ENCODE measurements around the gene OGFOD2.
"Not testable (repeated sequence)": the region's sequence is repeated elsewhere in the genome, so short reads cannot be mapped to it uniquely, and the experiment has no call there.

OGFOD2 gene

DNA sequence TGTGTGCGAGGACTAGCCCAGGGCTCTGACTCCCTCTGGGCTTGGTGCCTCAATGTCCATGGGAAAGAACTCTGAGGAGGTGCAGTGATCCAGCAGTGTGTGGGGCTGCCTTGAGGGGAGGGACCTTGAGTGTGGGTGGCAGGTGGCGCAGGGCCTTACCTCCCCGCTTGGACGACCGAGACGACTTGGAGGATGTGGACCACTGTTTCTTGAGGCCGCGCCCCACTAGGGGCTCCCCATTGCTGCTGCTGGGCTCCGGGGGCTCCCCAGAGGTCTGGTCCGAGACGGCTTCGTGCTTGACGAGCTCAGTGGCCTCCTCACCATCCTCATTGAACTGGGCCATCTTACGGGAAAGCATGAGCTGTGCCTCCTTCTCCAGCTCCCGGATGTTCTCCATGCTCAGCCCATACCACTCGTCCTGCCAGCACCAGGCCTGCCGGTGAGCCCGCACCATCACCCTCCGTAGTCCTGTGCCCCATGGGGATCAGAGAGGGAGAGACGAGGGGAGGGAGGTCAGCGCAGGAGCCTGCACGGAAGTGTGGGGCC is 30.1 kb downstream of the OGFOD2 start:
- no peak for DNase-seq

DNA sequence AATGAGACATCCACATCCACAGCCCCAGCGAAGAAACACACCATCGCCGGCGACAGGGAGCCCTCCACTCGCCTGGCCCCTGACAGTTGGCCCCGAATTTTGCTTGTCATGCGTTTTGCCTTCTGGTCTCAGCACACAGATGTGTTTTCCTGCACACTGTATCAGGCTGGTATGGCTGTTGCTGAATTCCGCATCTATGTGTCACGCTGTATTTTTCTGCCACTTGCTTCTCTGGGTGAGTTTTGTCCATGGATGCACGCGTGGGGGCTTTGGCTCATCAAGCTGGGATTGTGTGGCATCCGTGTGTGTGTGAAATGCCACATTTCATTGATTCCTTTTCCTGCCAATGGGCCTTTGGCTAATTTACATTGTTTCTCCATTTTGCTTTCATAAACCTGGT is 31.9 kb downstream of the OGFOD2 start:
- no peak for DNase-seq

DNA sequence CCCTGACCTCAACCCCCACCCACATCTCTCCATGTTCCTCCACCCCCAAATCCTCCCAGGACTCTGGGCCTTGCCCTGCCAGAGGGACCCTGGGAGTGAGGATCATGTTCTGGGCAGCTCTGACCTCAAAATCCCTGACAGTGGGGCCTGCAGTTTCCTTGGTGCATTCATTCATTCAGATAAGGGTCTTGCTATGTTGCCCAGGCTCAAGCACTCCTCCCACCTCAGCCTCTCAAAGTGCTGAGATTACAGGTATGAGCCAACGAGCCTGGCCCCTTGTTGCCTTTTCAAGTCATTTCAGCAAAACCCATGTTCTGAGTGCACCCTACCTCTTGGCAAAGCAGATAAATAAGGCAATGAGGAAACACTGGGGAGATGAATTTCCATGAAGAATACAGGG is 35.1 kb downstream of the OGFOD2 start:
- DNase-seq = no peak

DNA sequence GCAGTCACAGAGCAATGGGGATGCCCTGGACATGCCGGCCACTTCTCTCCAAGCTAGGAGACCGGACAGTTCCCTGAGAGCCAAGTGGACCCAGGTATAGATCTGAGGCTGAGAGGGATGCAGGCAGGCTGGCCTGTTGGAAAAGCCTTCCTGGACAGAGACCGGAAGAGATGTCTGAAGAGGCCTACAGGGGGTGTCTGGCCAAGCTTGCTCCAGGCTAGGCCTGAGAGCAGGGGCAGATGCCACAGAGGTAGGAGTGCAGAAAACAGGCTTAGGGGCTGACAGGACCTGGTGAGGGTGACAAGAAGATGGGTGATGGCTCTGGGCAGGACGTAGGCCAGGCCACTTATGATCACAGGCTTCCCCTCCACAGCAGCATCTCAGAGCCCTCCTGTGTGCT is 35.6 kb downstream of the OGFOD2 start:
- no peak for DNase-seq

DNA sequence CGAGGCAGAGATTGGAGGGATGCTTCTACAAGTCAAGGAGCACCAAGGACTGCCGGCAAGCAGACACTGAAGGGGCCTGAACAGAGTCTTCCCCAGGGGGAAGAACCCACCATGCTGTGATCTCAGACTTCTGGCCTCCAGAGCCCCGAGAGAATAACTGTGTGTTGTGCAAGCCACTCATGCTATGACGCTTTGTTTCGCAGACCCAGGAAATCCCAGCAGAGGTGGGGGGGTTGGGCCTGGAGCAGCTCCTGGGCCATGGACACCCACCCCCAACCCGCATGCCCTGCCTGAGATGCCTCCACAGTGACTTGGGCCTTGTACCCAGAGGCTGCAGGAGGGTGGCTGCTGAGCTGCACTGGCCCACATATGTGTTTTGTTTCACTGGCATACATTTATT is 36.7 kb downstream of the OGFOD2 start:
- no peak for DNase-seq

DNA sequence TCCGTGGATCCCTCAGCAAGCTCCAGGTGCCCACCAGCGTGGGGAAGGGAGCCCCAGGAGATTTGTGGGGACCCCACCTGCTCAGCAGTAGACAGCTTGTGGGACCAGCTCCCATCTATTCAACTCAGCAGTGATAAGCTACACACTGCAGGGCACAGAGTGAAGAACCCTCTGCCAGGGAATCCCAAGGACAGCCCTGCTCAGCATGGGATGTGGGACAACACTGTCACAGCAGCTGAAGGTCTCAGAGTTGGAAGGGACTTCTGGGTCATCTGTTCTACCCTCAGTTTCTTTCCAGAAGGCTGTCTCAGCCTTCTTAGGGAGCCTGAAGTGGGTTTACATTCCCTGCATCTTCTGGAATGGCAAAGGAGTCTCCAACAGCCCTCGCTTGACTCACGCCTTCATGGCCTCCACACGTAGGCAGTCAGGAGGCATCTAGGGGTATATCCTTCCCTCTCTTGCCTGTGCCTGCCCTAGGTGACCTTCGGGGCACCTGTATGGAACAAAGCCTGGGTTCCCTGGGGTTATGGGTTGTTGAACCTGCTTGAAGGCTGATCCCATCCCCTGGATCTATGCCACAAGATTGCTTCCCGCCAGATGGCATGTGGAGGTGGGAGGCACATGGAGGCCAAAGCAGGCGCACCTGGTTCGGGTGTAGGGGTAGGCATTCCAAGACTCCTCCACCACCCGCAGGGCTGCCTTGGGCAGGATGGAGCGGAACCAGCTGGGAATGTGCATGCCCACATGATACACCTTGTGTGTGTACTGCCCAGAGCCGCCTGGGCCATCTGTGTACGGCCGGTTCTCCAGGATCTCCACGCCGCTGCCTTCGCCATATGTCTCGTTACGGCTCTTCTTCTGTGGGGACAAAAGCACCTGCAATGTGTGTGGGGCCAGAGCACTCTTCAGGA is 38.4 kb downstream of the OGFOD2 start:
- no peak for DNase-seq

DNA sequence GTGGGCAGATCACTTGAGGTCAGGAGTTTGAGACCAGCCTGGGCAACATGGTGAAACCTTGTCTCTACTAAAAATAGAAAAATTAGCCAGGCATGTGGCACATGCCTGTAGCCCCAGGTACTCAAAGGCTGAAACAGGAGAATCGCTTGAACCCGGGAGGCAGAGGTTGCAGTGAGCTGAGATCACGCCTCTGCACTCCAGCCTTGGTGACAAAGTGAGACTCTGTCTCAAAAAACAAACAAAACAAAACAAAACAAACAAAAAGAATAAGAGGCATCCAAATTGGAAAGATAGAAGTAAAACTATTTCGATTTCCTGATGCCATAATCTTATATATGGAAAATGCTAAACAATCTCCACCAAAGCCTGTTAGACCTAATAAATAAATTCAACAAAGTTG is 39.4 kb downstream of the OGFOD2 start:
- DNase-seq = not testable (repeated sequence)

DNA sequence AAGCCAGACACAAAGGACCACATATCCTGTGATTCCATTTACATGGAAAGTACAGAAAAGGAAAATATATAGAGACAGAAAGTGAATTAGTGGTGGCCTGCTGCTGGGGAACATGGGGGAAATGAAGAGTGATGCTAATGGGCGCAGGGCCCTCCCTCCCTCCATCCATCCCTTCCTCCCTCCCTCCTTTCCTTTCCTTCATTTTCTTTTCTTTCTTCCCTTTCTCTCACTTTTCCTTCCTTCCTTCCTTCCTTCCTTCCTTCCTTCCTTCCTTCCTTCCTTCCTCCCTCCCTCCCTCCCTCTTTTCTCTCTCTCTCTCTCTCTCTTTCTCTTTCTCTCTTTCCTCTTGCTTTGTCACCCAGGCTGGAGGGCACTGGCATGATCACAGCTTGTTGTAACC is 42.7 kb downstream of the OGFOD2 start:
- DNase-seq = no peak

DNA sequence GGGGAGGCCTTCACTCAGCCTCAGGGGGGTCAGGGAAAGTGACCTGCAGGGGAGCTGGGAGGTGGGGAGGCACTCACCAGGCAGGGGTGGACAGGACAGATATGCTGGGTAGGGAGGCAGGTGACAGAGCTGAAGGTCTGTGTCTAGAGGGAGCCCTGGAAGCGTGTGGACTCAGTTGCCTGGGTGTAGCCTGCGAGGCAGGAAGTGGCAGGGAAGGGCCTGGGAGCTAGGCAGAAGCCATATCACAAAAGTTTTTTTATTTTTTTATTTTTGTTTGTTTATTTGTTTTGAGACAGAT is 44.7 kb downstream of the OGFOD2 start:
- no peak for DNase-seq

DNA sequence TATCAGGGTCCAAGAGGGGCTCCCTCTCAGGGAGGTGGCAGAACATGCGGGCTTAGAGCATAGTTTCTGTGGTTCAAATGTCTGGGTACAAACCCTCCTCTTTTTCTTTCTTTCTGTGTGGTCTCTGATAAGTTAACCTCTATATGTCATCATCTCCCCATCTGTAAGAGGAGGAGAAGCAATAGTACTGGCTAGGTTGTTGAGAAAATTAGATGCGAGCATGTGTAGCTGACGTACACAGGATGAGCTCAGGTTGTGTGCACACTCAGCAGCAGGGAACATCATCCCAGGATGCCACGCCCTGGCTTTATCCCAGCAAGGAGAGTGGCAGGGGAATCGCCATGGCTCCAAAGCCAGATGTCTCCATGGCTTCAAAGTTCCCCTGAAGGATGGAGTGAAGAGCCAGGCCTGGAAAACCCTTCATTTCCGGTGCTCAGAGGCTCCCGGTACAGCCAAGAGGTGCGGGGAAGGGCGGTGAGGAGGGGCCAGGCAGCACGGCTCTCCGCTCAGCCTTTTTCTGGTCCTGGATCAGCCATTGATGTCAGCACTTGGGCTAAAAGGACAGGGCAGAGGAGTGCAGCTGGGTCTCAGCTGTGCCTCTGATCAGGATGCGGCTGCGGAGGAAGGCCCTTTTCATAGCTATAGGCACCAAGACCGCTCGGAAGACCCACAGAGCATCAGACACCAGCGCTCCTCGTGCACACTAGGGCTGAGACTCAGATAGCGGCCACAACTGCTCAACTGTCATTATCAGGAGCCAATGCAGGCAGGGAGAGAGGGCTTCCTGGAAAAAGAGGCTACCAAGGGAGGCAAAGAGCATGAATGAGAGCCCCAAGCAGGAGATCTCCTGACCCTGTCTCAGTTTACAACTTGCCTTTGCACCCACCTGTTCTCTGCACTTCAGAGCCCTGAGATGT is 46.9 kb downstream of the OGFOD2 start:
- DNase-seq = no peak

DNA sequence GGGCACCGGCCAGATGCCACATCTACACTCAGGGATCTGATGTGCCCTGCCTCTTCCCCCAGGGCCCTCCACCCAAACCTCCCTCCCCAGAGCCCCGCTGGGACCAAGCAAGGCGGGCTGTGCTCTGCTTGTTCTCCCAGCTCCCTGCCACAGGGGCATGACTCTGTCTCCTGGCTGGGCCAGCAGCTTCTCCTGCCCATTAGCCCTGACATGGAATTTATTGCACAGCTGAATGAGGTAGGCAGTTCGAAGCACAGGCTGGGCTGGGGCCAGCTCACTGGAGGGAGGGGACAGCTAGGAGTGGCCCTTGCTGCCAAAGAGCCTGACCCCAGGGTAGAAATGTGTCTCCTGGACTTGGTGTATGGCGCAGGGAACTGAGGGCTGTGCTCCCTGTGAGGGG is 47.8 kb downstream of the OGFOD2 start:
- DNase-seq = no peak

DNA sequence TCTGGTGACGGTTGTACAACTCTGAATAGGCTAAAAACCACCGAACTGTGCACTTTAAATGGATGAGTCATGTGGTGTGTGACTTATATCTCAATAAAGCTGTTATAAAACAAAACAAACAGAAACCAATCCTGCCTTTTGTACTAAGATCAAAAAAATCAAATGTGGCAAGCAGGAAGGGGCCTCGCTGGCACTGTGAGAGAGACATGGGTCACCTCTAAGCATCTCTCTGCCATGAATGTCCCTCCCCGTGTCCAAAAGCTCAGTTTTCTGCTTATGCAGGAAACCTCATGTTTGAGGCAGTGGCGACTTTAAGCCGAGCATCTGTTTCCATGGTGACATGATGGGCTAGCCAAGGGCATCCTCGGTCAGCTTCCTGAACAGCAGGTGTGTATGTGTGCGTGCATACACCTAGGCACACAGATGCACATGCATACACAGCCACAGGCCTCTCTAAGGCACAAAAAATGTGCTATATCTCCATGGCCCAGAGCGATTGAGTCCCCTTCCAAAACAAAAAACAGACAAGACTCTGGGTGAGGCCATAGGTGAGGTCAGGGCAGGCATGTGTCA is 49.9 kb downstream of the OGFOD2 start:
- peak; percentile 2 for DNase-seq

DNA sequence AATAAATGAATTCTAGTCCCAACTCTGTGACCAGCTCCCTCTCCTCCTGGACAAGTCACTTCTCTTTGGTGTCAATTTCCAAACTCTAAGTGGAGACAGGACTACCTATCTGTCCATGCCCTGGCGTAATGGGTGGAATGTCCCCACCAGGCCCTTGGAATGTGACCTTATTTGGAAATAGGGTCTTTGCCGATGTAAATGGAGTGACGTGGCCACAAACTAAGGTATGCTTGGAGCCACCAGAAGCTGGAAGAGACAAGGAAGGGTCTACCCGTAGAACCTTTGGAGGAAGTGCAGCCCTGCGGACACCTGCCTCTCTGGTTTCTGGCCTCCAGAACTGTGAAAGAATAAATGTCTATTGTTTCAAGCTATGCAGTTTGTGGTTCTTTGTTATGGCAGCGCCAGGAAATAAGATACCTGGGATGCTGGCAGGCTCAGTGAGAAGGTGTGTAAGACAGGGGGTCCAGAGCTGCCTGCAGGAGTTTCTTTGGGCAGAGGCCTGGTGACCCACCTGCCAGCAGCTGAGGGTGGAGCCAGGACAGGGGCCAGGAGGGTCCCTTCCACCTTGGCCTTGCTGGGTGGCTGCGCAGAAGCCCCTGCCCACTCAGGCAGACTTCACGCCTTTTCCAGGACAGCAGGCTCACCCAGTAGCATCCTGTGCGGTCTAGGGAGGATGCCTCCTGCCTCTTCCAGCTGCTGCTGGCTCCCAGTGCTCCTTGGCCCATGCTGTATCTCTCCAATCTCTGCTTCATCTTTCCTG is 51.2 kb downstream of the OGFOD2 start:
- no peak for DNase-seq

DNA sequence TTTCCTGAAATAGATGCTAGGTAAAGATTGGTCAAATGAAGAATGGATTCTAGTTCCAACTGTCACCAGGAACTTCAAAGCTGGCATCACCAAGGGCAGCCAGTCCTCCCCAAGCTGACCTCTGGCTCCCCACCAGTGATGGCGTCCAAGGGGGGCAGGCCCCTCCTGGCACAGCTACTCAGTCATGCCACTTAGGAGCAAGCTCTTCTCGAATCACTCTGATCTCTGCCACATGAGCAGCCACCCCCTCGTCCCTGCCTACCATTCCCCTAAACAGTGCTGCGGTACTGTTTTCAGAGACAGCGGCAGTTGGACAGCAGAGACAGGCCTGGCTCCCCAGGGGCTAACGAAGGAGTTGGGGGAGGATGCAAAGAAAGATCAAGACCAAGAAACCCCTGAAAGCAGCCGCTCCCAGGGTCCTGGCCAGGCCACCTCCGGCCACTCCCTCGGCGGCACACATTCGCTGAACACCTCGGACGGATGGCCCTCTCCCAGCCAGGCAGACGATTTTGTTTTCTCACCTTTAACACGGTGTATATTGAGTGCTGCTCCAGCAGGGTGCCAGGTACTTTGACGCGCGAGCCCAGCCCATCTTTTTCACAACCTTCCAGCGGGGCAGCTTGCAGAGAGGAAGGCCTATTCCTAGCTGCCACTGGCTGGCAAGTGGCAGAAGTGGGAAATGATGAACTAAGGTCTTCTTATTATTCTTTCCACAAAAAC is 52.8 kb downstream of the OGFOD2 start:
- no peak for DNase-seq

DNA sequence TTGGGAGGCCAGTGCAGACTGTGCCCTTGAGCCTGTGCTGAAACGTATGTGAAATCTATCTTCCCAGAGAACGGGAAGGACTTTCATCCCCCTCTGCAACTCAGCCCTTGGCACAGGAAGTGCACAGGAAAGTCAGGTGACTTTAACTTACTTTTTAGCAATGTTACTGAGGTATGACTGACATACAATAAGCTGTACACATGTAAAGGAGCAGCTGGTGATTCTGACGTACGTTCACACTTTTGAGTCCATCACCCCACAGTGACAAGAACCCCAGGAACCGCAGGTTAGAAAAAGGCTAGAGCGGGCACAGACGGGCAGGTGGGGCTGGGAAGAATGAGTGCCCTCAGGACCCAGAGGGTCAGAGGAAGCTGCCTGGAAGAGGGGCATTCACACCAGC is 53.4 kb downstream of the OGFOD2 start:
- DNase-seq = no peak

DNA sequence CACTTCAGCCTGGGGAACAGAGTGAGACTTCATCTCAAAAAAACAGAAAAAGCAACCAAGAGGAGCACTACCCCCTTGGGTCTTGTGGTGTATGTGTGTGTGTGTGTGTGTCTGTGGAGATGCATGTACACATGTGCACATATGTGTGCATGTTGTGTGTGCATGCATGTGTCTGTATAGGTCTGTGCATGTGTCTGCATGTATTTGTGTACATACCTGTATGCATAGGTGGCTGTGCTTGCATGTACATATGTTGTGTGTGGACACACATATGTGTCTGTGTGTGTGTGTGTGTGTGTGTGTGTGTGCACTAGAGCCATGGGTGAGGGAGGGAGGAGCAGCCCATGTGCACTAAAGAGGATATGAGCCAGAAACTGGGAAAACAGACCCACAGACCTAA is 54.5 kb downstream of the OGFOD2 start:
- no peak for DNase-seq

All from stimulated activated naive CD4-positive, alpha-beta T cell treated with Interleukin-2 at 50 U/mL for 16 hours (primary cell).